Activated CD4-positive, alpha-beta T cell treated with anti-CD3 and anti-CD28 coated beads, Interleukin-2, Interleukin-6, amounts not matched to agents 100 ng/mL and 50 ng/mL, durations not matched to agents 16 hours and 8 hours (primary cell): ENCODE data around the gene AGTRAP.

Experiments used
- DNase-seq: peaks from one replicate; pipeline ENCODE4 v3.0.0-alpha.2; 2020

AGTRAP gene

DNA sequence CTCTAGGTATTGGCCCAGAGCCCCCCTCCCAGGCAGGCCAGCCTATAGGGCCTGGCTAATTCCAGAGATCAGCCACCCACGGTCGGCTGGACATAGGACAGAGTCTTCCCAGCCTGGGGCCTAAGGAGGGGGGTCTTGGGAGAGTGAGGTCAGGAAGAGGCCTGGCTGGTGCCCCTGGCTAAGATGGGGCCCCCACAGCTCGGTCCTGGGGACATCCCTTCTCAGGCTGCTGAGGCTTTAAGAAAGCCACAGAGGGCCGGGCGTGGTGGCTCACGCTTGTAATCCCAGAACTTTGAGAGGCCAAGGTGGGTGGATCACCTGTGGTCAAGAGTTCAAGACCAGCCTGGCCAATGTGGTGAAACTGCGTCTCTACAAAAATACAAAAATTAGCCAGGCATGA is 28.6 kb downstream of the AGTRAP start:
- DNase-seq: no peak

DNA sequence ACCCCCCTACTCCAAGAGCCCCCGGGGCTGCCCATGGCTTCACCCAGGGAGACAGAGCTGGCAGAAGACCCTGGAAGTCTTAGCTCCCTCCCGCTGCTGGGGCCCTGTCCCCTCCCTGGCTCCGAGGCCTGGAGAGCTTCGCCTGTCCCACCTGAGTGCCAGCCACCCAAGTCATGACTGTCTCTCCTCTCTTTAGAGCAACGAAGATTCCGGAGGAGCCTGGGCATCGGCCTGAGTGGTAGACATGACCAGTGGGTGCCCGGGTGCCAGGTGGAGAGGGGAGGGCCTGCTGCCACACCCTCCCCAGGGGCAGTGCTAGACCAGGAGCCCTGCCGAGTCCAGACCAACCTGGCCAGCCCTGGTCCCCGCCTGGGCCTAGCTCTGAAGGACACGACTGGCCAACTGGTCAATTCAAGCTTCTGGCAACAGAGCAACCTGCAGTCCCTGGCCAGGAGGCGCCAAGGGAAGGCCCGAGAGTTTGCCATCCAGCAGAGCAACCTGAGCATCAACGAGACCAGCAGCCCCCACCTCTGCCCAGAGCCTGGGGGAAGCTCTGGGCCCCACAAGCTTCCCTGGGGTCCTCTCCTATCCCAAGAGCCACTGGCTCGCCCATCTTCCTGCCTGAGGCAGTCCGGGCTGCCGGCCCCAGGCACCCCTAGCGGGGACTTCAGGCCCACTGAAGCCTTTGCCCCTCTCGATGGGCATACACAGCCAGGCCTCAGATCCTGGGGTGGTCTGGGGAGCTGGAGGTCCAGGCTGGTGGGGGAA is 29.9 kb downstream of the AGTRAP start:
- no peak for DNase-seq

DNA sequence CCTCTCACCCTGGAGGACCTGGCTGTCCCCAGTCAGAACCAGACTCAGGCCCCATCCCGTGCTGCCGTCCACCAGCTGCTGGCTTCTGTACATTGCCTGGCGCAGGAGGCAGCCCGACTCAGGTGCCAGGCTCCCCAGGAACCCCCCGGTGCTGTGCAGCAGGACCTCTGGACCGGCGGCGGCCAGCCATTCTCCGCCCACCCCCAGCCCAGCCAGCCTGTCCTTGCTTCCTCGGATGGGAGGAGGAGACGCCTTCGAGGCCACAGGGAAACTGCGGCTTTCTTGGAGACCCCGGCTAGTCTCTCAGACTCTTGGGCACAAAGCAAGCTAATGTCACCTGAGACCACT is 30.5 kb downstream of the AGTRAP start:
- DNase-seq: no peak

- DNase-seq: no peak
These were observed 32.2 kb downstream of the AGTRAP start for GRCh38 chr1:11767922-11768704.

- DNase-seq: no peak
These were observed 32.9 kb downstream of the AGTRAP start for GRCh38 chr1:11768821-11769220.

- no peak for DNase-seq
These were observed 33.3 kb downstream of the AGTRAP start for GRCh38 chr1:11769274-11769673.

- DNase-seq: no peak
These were observed 34.1 kb downstream of the AGTRAP start for GRCh38 chr1:11770011-11770410.

- DNase-seq: no peak
These were observed 35.6 kb downstream of the AGTRAP start for GRCh38 chr1:11771481-11772043.

DNA sequence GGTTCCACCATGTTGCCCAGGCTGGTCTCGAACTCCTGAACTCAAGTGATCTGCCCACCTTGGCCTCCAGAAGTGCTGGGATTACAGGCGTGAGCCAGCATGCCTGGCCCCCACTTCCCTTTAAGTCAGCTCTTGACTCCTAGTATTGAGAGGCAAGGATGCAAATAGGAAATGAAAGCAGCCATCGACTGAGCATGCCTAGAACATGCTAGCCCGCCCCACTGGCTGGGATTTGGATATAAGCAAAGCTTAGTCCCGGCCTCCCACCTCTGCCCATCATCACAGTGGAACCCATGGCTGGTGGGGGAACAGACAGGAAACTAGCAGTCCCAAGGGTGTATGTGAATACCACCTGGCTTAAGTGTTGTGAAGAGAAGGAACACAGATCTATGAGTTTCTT is 36.5 kb downstream of the AGTRAP start:
- no peak for DNase-seq

DNA sequence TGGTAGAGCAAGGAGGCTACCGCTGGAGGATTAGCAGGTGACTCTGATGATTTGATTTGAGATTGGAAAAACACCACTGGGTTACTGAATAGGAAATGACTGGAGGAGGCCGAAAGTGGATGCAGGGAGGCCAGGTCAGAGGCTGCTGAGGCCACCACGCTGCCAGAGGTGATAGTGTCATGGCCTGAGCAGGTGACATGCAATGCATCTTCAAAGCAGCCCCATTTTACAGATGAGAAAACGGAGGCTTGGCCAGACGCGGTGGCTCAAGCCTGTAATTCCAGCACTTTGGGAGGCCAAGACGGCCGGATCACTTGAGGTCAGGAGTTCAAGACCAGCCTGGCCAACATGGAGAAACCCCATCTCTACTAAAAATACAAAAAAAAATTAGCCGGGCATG is 38.8 kb downstream of the AGTRAP start:
- no peak for DNase-seq

DNA sequence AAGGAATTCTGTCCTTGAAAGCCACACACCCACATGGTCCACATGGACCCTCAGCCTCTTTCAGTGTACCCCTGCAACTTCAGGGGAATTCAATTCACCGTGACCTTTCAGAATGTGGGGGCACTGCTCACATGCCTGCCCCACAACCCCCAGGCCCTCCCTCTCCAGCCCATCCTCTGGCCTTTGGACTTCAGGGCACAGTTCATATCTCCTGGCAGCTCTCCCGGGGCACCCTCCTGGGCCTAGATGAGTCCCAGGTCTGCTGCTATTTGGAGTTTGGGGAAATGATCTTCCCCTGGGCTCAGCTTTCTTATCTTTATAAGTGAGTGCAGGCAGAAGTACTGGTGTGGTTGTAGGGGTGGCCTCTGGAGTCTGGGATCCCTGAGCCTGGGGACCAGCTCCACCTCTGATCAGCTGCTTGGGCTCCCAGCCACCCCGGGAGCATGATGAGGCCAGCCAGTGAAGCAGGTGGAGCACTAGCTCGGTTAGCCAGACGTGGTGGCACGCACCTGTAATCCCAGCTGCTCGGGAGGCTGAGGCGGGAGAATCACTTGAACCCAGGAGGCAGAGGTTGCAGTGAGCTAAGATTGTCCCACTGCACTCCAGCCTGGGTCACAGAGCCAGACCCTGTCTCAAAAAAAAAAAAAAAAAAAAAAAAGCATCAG is 41.9 kb downstream of the AGTRAP start:
- no peak for DNase-seq

DNA sequence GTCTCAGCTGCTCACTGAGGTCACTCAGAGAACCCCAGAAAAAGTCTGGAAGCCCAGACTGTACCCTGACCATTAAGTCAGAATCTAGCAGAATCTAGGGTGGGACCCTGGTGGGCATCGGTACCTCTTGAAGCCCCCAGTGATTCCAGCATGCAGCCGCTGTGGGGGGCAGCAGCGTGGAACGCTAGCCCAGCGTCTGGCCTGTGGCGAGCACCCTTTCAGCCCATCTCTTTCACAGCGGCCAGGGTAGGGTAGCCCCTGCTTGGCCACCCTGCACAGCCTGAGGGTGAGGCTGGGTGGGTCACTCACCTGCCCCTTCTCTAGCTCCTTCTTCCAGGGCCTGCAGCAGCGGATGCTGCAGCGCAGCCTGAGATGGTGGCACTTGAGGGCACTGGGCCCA is 42.4 kb downstream of the AGTRAP start:
- DNase-seq: no peak

GRCh38 chr1:11778844-11779623 is 43.1 kb downstream of the AGTRAP start:
- no peak for DNase-seq

DNA sequence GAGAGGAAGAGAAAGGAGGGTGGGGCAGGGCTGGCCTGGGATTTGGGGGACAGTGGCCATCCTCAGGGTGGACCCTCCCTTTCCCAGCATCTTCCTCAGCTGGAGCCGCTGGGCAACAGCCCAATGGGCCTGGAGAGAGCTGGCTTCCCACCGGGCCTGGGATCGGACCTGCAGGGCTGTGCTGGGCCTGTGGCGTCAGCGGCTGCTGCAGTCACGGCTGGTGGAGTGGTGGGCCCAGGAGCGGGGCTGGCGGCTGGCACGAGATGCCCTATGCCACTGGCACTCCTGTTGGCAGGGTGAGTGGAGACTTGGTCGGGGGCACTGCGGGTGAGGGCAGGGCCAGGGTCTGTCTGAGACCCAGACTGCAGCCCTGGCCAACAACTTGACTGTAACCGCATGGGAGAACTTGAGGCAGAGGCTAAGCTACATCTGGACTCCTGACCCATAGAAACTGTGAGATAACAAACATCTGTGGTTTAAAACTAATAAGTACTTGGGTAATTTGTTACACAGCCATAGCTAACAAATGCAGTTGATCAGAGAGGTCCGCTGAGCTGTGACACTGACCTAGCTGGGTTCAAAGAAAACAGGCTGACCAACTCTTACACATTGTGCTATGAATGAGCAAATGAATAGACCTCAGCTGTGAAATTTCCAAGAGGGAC is 43.9 kb downstream of the AGTRAP start:
- DNase-seq: no peak

DNA sequence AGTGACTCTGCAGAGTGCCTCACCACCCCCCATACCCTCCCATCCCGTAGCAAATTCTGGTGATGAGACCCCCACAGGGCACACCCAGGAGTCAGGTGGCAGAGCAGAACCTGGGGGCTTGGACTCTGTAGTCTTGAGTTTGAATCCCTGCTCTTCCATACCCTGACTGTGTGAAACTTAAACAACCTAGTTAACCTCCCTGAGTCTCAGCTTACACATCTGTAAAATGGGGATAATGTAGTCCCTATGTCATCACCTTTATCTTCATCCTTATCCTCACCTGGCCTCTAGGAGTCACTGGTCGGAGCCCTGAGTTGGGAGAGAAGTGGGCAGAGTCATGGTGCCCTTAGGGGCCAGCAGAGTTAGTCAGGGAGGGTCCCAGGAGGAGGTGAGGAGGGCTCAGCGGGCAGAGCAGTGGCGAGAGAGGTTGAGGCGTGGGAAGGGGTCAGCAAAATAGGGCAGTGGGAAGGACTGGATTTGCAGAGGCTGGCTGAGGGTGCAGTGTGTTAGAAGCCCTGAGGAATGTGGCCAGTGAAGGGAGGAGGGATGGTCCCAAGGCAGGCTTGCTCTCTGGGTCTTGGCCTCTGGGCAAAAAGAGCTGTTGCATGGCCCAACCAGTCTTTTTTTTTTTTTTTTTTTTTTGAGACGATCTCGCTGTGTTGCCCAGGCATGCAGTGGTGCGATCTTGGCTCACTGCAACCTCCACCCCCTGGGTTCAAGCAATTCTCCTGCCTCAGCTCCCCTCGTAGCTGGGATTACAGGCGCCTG is 44.6 kb downstream of the AGTRAP start:
- DNase-seq: no peak

- DNase-seq: no peak
These were observed 45.4 kb downstream of the AGTRAP start for GRCh38 chr1:11781297-11781696.

DNA sequence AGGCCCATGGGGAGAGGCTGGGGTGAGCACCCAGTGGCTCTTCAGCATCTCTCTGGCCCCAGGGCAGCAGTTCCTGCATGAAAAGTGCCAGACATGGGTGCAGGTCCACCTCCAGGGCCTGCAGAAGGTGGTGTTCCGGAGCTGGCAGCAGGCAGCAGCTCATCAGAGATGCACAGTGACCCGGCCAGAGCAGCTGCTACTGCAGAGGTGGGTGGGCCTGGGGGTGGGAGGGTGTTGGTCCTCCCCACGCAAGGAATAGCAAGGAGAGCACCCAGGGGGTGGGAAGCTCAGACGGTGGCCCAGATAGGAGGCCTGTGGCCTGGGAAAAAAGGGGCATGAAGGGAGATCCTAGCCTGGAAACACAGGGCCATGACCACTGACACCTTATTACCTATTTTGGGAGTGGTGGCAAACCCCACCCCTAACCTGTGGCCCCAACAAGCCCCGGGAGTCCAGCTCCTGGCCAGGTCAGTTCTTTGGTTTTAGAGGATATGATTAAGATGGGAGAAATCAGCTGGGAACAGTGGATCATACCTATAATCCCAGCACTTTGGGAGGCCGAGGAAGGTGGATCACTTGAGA is 46.3 kb downstream of the AGTRAP start:
- no peak for DNase-seq

GRCh38 chr1:11783556-11783955 is 47.6 kb downstream of the AGTRAP start:
- no peak for DNase-seq

- no peak for DNase-seq
These were observed 48.5 kb downstream of the AGTRAP start for GRCh38 chr1:11784256-11784992.
